HG03565 (cell line): ENCODE measurements around the gene PPP1R12B.
"Not testable (repeated sequence)": the region's sequence is repeated elsewhere in the genome, so short reads cannot be mapped to it uniquely, and the experiment has no call there.

ENCODE experiments used
- ATAC-seq: cut with Tn5 transposase; IDR thresholded peaks from one replicate; pipeline ENCODE4 v1.9.1; 2021; ENCODE audit warnings: mild to moderate bottlenecking, moderate library complexity; ENCODE audit not compliant: unreplicated experiment

PPP1R12B gene

GRCh38 chr1:202348005-202348508 is 442 bp upstream of the PPP1R12B start:
- ATAC-seq, result no peak

GRCh38 chr1:202349206-202349928 is 868 bp downstream of the PPP1R12B start:
- no peak for ATAC-seq

GRCh38 chr1:202351725-202352124 is 3.2 kb downstream of the PPP1R12B start:
- no peak for ATAC-seq

- not testable (repeated sequence) for ATAC-seq
Observed at GRCh38 chr1:202352583-202353197, 4.2 kb downstream of the PPP1R12B start.

GRCh38 chr1:202355944-202356553 is 7.5 kb downstream of the PPP1R12B start:
- ATAC-seq, result no peak

GRCh38 chr1:202357506-202357905 is 9.0 kb downstream of the PPP1R12B start:
- ATAC-seq, result no peak

- no peak for ATAC-seq
Observed at GRCh38 chr1:202361224-202361623, 12.7 kb downstream of the PPP1R12B start.

- no peak for ATAC-seq
Observed at GRCh38 chr1:202361701-202362100, 13.2 kb downstream of the PPP1R12B start.

GRCh38 chr1:202362212-202362611 is 13.7 kb downstream of the PPP1R12B start:
- no peak for ATAC-seq

- ATAC-seq, result no peak
Observed at GRCh38 chr1:202365092-202365815, 16.8 kb downstream of the PPP1R12B start.

- ATAC-seq, result no peak
Observed at GRCh38 chr1:202367271-202367670, 18.8 kb downstream of the PPP1R12B start.

- not testable (repeated sequence) for ATAC-seq
Observed at GRCh38 chr1:202370906-202371305, 22.4 kb downstream of the PPP1R12B start.

GRCh38 chr1:202374099-202374498 is 25.6 kb downstream of the PPP1R12B start:
- no peak for ATAC-seq

GRCh38 chr1:202375175-202375574 is 26.7 kb downstream of the PPP1R12B start:
- ATAC-seq, result not testable (repeated sequence)

GRCh38 chr1:202376247-202376646 is 27.7 kb downstream of the PPP1R12B start:
- ATAC-seq, result no peak

- ATAC-seq, result not testable (repeated sequence)
Observed at GRCh38 chr1:202379884-202380529, 31.5 kb downstream of the PPP1R12B start.

GRCh38 chr1:202380535-202380934 is 32.0 kb downstream of the PPP1R12B start:
- not testable (repeated sequence) for ATAC-seq

- not testable (repeated sequence) for ATAC-seq
Observed at GRCh38 chr1:202381867-202382266, 33.4 kb downstream of the PPP1R12B start.

GRCh38 chr1:202395831-202396230 is 47.3 kb downstream of the PPP1R12B start:
- not testable (repeated sequence) for ATAC-seq

GRCh38 chr1:202397256-202397655 is 48.8 kb downstream of the PPP1R12B start:
- no peak for ATAC-seq

GRCh38 chr1:202398439-202398838 is 49.9 kb downstream of the PPP1R12B start:
- not testable (repeated sequence) for ATAC-seq
